K562 (cell line): ENCODE measurements around the gene HOXA5. TPM values are rescaled to one million over a fixed set of nuclear protein-coding genes. Genes with fewer than 3 reads are reported as not detected.

Experiments used
- ATAC-seq: fragments of 200-7000 bp; cut with Tn5 transposase; 3 replicates; pipeline ENCODE4 v1.9.1; 2020; ENCODE audit warnings: moderate library complexity
- BruUV-seq: library from RNA; stranded (reverse); fragments of 400-500 nt; replicated peaks from 2 replicates; lab custom pipeline; 2021; lab: Mats Ljungman, UMichigan
- CTCF ChIA-PET: fragments of 300-600 bp; formaldehyde crosslinking; extraction: SDS; loops from one replicate; lab custom pipeline; 2021; ENCODE audit warnings: low intra/inter-chr PET ratio; lab: Yijun Ruan, JAX
- POLR2A ChIA-PET: fragments of 300-600, 350-650 bp; sonication (Branson Sonifier 250); formaldehyde crosslinking; extraction: SDS; loops from one replicate; lab custom pipeline; 2021; ENCODE audit warnings: antibody characterized with exemption, inconsistent platforms; lab: Yijun Ruan, JAX
- DNase-seq, 4 experiments: peaks; one replicate each; pipeline versions ENCODE4 v3.0.0 to v3.0.0-alpha.2; 2011 to 2018; ENCODE audit warnings: low spot score in 3 of 4, mixed read lengths in 3 of 4; ENCODE audit errors: extremely low read depth in 1 of 4
- FAIRE-seq: peaks from 2 replicates; lab custom pipeline; 2011; peaks lifted over from hg19 to GRCh38; lab: Jason Lieb, UNC
- H2AFZ ChIP-seq: 2 replicates; pipeline ENCODE4 v1.6.0; 2011; ENCODE audit warnings: low read depth, low read length, control low read depth, inconsistent platforms
- H3K27ac ChIP-seq: fragments of 200-600 bp; 3 replicates; pipeline ENCODE4 v1.8.0; 2011; ENCODE audit warnings: low read depth, mild to moderate bottlenecking, control low read depth, inconsistent platforms, low read length, moderate library complexity, mixed read lengths; ENCODE audit errors: extremely low read depth
- H3K27me3 ChIP-seq, 2 experiments: fragments of 300-600 bp in 1 of 2; 2 replicates in 1 of 2; 3 replicates in 1 of 2; pipeline versions ENCODE4 v1.6.0 to v1.8.0; 2011; ENCODE audit warnings: inconsistent platforms in 2 of 2, low read length in 2 of 2, mild to moderate bottlenecking in 1 of 2, mixed read lengths in 1 of 2, moderate library complexity in 1 of 2; ENCODE audit not compliant: control insufficient read depth in 2 of 2, insufficient read depth in 2 of 2
- H3K36me3 ChIP-seq: fragments of 300-600 bp; 3 replicates; pipeline ENCODE4 v1.8.0; 2011; ENCODE audit warnings: mild to moderate bottlenecking, low read length, inconsistent platforms; ENCODE audit not compliant: control insufficient read depth, insufficient read depth
- H3K4me1 ChIP-seq, 2 experiments: fragments of 200-600 bp in 1 of 2; replicated peaks in 1 of 2; 2 replicates in 1 of 2; 3 replicates in 1 of 2; pipeline versions ENCODE4 v1.5.1 to v1.8.0; 2011; ENCODE audit warnings: inconsistent platforms in 2 of 2, low read length in 2 of 2, mild to moderate bottlenecking in 1 of 2, mixed read lengths in 1 of 2, moderate library complexity in 1 of 2; ENCODE audit not compliant: control insufficient read depth in 2 of 2, insufficient read depth in 2 of 2
- H3K4me2 ChIP-seq: 2 replicates; pipeline ENCODE4 v1.6.1; 2011; ENCODE audit warnings: low read length, control low read depth, inconsistent platforms, mixed read lengths; ENCODE audit not compliant: insufficient read depth
- H3K4me3 ChIP-seq: fragments of 200-600 bp; sonication (generic), shearing (Covaris generic); 2 replicates; pipeline ENCODE4 v1.5.1; 2016; ENCODE audit warnings: control low read depth, inconsistent platforms
- H3K79me2 ChIP-seq: fragments of 200-600 bp; 3 replicates; pipeline ENCODE4 v1.8.0; 2011; ENCODE audit warnings: low read length, inconsistent platforms; ENCODE audit not compliant: control insufficient read depth, insufficient read depth
- H3K9ac ChIP-seq, 2 experiments: 2 replicates each; pipeline versions ENCODE4 v1.6.0 to v1.6.1; 2011; ENCODE audit warnings: low read depth in 2 of 2, low read length in 2 of 2, control low read depth in 1 of 2, inconsistent platforms in 1 of 2, mild to moderate bottlenecking in 1 of 2, mixed read lengths in 1 of 2; ENCODE audit not compliant: insufficient read depth in 1 of 2
- H3K9me1 ChIP-seq: one replicate; pipeline ENCODE4 v1.6.0; 2011; ENCODE audit warnings: inconsistent platforms, mild to moderate bottlenecking, low read length, moderate library complexity; ENCODE audit not compliant: control insufficient read depth, insufficient read depth
- H3K9me3 ChIP-seq: replicated peaks from 2 replicates; pipeline ENCODE4 v1.5.1; 2011; ENCODE audit warnings: low read depth, low read length, inconsistent platforms; ENCODE audit not compliant: control insufficient read depth, insufficient read depth
- H4K20me1 ChIP-seq: replicated peaks from 2 replicates; pipeline ENCODE4 v1.6.1; 2011; ENCODE audit warnings: low read length, inconsistent platforms, mixed read lengths; ENCODE audit not compliant: control insufficient read depth, insufficient read depth
- STAG1 ChIP-seq: sonication (generic); formaldehyde crosslinking; IDR thresholded peaks from 2 replicates; pipeline ENCODE4 v1.5.0; 2020; ENCODE audit warnings: missing genetic modification reagents, borderline replicate concordance
- THRB ChIP-seq: fragments of 450-650 bp; formaldehyde crosslinking; conservative IDR thresholded peaks from 2 replicates; pipeline ENCODE4 v1.4.0; 2022; ENCODE audit warnings: mild to moderate bottlenecking, missing genetic modification characterization
- YY1 ChIP-seq, 3 experiments: IDR thresholded peaks; 2 replicates each; pipeline ENCODE4 v1.6.1; 2011; ENCODE audit warnings: low read length in 2 of 3, mild to moderate bottlenecking in 2 of 3, moderate library complexity in 2 of 3, borderline replicate concordance in 1 of 3, control low read depth in 1 of 3, low read depth in 1 of 3; ENCODE audit not compliant: insufficient read depth in 3 of 3, insufficient replicate concordance in 2 of 3, control insufficient read depth in 1 of 3, insufficient read length in 1 of 3; ENCODE audit errors: extremely low read depth in 1 of 3
- ZNF57 ChIP-seq: fragments of 450-650 bp; formaldehyde crosslinking; IDR thresholded peaks from 2 replicates; pipeline ENCODE4 v1.4.0; 2020; ENCODE audit warnings: mild to moderate bottlenecking, moderate library complexity
- ZNF592 ChIP-seq: fragments of 450-650 bp; IDR thresholded peaks from 2 replicates; pipeline ENCODE4 v1.6.1; 2017; ENCODE audit warnings: antibody characterized with exemption, mild to moderate bottlenecking
- WGBS: fragments of 100-300 bp; shearing (Covaris generic); methylation state at CpG from one replicate; pipeline ENCODE4 v1.1.6; 2016; ENCODE audit warnings: low coverage, mixed read lengths; ENCODE audit not compliant: insufficient coverage; ENCODE audit errors: missing lambda C conversion rate; 5-methylcytosine and 5-hydroxymethylcytosine counted together
- in situ Hi-C: fragments of 300-500 bp; cut with MboI; formaldehyde crosslinking; loops from 4 replicates; pipeline ENCODE4 v1.15.0; 2018; ENCODE audit warnings: inconsistent platforms, mixed read lengths
- intact Hi-C: fragments of 100-400 bp; cut with micrococcal nuclease; formaldehyde crosslinking; loops from 2 replicates; pipeline ENCODE4 v1.14.2; 2022
- polyA plus RNA-seq, 8 experiments: library from polyadenylated mRNA; depleted of rRNA in 4 of 8; stranded (reverse) in 5 of 8; unstranded in 3 of 8; fragments of >200 nt; fragmentation: Nextera tagmentation in 2 of 8; fragmentation: Illumina TruSeq in 1 of 8; extraction: Ambion mirVana in 2 of 8; extraction: Trizol in 1 of 8; gene quantifications; 2 replicates each; pipeline versions ENCODE4 v1.2.1 to v1.2.3, GENCODE V29; 2011 to 2014; ENCODE audit warnings: inconsistent platforms in 1 of 8, missing spikeins in 1 of 8
- total RNA-seq, 7 experiments: library from RNA; depleted of rRNA in 6 of 7; stranded (reverse); fragments of >200 nt in 6 of 7; fragmentation: Illumina TruSeq in 2 of 7; extraction: Trizol in 2 of 7; gene quantifications; 2 replicates each; pipeline versions ENCODE4 v1.2.1 to v1.2.3, GENCODE V29; 2011 to 2021; ENCODE audit warnings: low replicate concordance in 1 of 7

The HOXA5 gene
- total and polyA plus RNA-seq, 9 of the 15 experiments (the other 6 are each of a cell fraction or from before 2014, with no cell fraction given) = 0.13 TPM; not detected in 8

GRCh38 chr7:27125986-27126394 is 17.5 kb downstream of the HOXA5 start:
- Histone ChIP-seq H2AFZ (no peak overlapping the region), H3K36me3 (no peaks in the 10 kb centered on the region), H3K27me3 (peaks cover 21 to 54% of the 10 kb centered on the region in 2 experiments; a peak in 4 of 5 replicates), H3K27ac (no peak overlapping the region), H3K79me2 (no peaks in the 10 kb centered on the region), H3K9me3 (no peaks in the 10 kb centered on the region), H3K4me1 (no peaks in the 10 kb centered on the region), H4K20me1 (no peaks in the 10 kb centered on the region; the same call in none of the 2 replicates), H3K4me2 (no peak overlapping the region), H3K9me1 (no peaks in the 10 kb centered on the region), H3K4me3 (no peak overlapping the region), H3K9ac (no peak overlapping the region)
- no peak for FAIRE-seq
- in situ Hi-C loops (loop anchor here (5.0 kb wide), 1 partner anchor 49 kb away; no protein-coding TSS in a partner anchor), intact Hi-C loops (no loop called here)
- 1% methylated on average over 5 of the region's 5 CpGs for WGBS
- ATAC-seq = no peak
- no peak for DNase-seq
- BruUV-seq = no TSS peak
- ChIA-PET POLR2A (interaction anchor here (0.6 kb wide), 1 partner anchor 21 kb away, joined by 3 read pairs; no protein-coding TSS in a partner anchor), CTCF (interaction anchor here (0.7 kb wide), 1 partner anchor 35 kb away, joined by 3 read pairs; no protein-coding TSS in a partner anchor)
- TF ChIP-seq YY1 (IDR thresholded peaks at IDR 0.05; ENCODE audit: borderline replicate concordance in 1 of 3, control insufficient read depth in 1 of 3, extremely low read depth in 1 of 3, insufficient read depth in 3 of 3, insufficient read length in 1 of 3, insufficient replicate concordance in 2 of 3, low read depth in 1 of 3, low read length in 2 of 3) (no peak), STAG1 (no peak), ZNF57 (CRISPR knock-in tag) (no peak), THRB (CRISPR knock-in tag) (no peak), ZNF592 (no peak)
